DOHH2 (cell line): Measurements from ENCODE around the gene MBD5.

Source experiments
- H3F3A ChIP-seq: fragments of 200-600 bp; sonication (generic), shearing (Covaris generic); 2 replicates; pipeline ENCODE4 v1.6.0; 2016; ENCODE audit warnings: antibody characterized with exemption, mild to moderate bottlenecking; ENCODE audit not compliant: control insufficient read depth, insufficient read depth
- H3K27ac ChIP-seq: fragments of 200-600 bp; sonication (generic); 2 replicates; pipeline ENCODE4 v1.5.1; 2014; ENCODE audit warnings: low read depth, mild to moderate bottlenecking, low read length, moderate library complexity
- H3K27me3 ChIP-seq: fragments of 200-600 bp; sonication (generic); 2 replicates; pipeline ENCODE4 v1.6.1; 2014; ENCODE audit warnings: mild to moderate bottlenecking, low read length, mixed read lengths; ENCODE audit not compliant: control insufficient read depth
- H3K36me3 ChIP-seq: fragments of 200-600 bp; sonication (generic); 2 replicates; pipeline ENCODE4 v1.6.1; 2014; ENCODE audit warnings: mild to moderate bottlenecking, low read length, moderate library complexity, mixed read lengths; ENCODE audit not compliant: control insufficient read depth
- H3K4me1 ChIP-seq: fragments of 200-600 bp; sonication (generic); 2 replicates; pipeline ENCODE4 v1.6.1; 2014; ENCODE audit warnings: mild to moderate bottlenecking, low read length, mixed read lengths; ENCODE audit not compliant: control insufficient read depth
- H3K4me2 ChIP-seq: fragments of 200-600 bp; sonication (generic); 2 replicates; pipeline ENCODE4 v1.6.0; 2014; ENCODE audit warnings: mild to moderate bottlenecking, low read length, moderate library complexity
- H3K4me3 ChIP-seq: fragments of 200-600 bp; sonication (generic); 2 replicates; pipeline ENCODE4 v1.5.1; 2014; ENCODE audit warnings: mild to moderate bottlenecking, low read length, mixed read lengths
- H3K79me2 ChIP-seq: fragments of 200-600 bp; sonication (generic); 2 replicates; pipeline ENCODE4 v1.6.1; 2014; ENCODE audit warnings: mild to moderate bottlenecking, low read length, mixed read lengths; ENCODE audit not compliant: control insufficient read depth
- H3K9me2 ChIP-seq: fragments of 200-600 bp; sonication (generic); replicated peaks from 2 replicates; pipeline ENCODE4 v1.6.1; 2014; ENCODE audit warnings: mild to moderate bottlenecking, low read length, mixed read lengths; ENCODE audit not compliant: control insufficient read depth
- H3K9me3 ChIP-seq: fragments of 200-600 bp; sonication (generic); 2 replicates; pipeline ENCODE4 v1.6.1; 2014; ENCODE audit warnings: antibody characterized with exemption, low read length, mixed read lengths; ENCODE audit not compliant: control insufficient read depth, insufficient read depth
- H4K20me1 ChIP-seq: fragments of 200-600 bp; sonication (generic); 2 replicates; pipeline ENCODE4 v1.6.0; 2014; ENCODE audit warnings: low read depth, mild to moderate bottlenecking, antibody characterized with exemption, low read length, moderate library complexity; ENCODE audit not compliant: control insufficient read depth, insufficient read depth
- CTCF ChIP-seq: fragments of 200-600 bp; sonication (generic); IDR thresholded peaks from one replicate; pipeline ENCODE4 v1.5.1; 2014; ENCODE audit warnings: antibody characterized with exemption, mild to moderate bottlenecking, low read depth, low read length; ENCODE audit not compliant: poor library complexity, severe bottlenecking
- EZH2phosphoT487 ChIP-seq: fragments of 200-600 bp; sonication (generic); IDR thresholded peaks from 2 replicates; pipeline ENCODE4 v1.6.1; 2017; ENCODE audit warnings: borderline replicate concordance, mild to moderate bottlenecking, antibody characterized with exemption, low read length, moderate library complexity, mixed read lengths

The MBD5 gene

DNA sequence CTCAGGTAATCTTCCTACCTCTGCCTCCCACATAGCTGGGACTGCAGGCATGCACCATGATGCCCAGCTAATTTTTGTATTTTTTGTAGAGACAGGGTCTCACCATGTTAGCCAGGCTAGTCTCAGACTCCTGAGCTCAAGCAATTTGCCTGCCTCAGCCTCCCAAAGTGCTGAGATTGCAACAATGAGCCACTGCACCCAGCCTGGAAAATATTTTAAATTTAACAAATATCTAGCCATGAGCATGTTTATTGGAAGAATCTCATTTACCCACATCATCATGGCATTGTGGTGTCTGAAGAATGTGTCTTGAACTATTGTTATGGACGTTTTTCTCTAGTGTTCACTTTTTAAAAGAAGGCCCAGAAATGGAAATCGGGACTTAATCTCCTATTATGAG lies 231.8 kb downstream of the MBD5 start:
- no peaks in the 10 kb centered on the region for H3K9me2 ChIP-seq
- H3K4me2 ChIP-seq = no peak overlapping the region
- H3K4me3 ChIP-seq = no peak overlapping the region
- no peaks in the 10 kb centered on the region for H3K79me2 ChIP-seq
- TF ChIP-seq CTCF = no peak
- no peak for TF ChIP-seq EZH2phosphoT487
- H3K4me1 ChIP-seq = no peaks in the 10 kb centered on the region
- no peak overlapping the region for H3K27ac ChIP-seq
- H3K27me3 ChIP-seq = no peaks in the 10 kb centered on the region
- no peaks in the 10 kb centered on the region for H4K20me1 ChIP-seq
- H3K9me3 ChIP-seq = peaks cover 9% of the 10 kb centered on the region; the same call in 1 of the 2 replicates
- H3K36me3 ChIP-seq = no peaks in the 10 kb centered on the region
- H3F3A ChIP-seq = no peaks in the 10 kb centered on the region

- Histone ChIP-seq H3K9me3 (peaks cover 11% of the 10 kb centered on the region; the same call in 1 of the 2 replicates), H3K36me3 (no peaks in the 10 kb centered on the region), H3K9me2 (no peaks in the 10 kb centered on the region)
Measured at GRCh38 chr2:148253685-148254084, 232.8 kb downstream of the MBD5 start.

DNA sequence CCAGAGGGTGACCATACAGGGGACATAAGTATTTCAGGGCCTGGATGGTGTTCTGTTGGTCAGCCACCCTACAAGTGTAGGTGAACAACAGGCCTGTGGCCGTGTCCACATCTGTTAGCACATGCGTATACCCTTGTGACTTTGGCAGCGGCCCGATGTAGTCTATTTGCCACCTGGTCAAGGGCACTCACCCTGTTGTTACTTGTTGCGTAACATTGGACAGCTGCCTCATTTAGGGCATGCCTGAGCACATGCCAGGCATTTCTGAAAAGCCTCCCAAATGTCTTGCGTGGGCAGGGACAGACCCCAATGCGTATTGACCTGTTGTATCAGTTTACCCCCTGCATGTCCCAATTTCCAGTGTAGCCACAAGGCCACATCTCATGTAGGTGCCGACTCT lies 235.0 kb downstream of the MBD5 start:
- TF ChIP-seq EZH2phosphoT487 (no peak), CTCF (no peak)
- Histone ChIP-seq H3K4me1 (no peaks in the 10 kb centered on the region), H3K4me2 (no peak overlapping the region), H3K9me2 (no peaks in the 10 kb centered on the region), H3K9me3 (peaks cover 20% of the 10 kb centered on the region; the same call in 1 of the 2 replicates), H3K27me3 (no peaks in the 10 kb centered on the region), H3K36me3 (no peaks in the 10 kb centered on the region), H3K27ac (no peak overlapping the region), H4K20me1 (no peaks in the 10 kb centered on the region), H3K79me2 (no peaks in the 10 kb centered on the region), H3F3A (no peaks in the 10 kb centered on the region), H3K4me3 (no peak overlapping the region)

More at GRCh38 chr2:148253685-148254084, 232.8 kb downstream of the MBD5 start:
- TF ChIP-seq CTCF (no peak), EZH2phosphoT487 (no peak)
- Histone ChIP-seq H3K4me3 (no peak overlapping the region), H4K20me1 (no peaks in the 10 kb centered on the region), H3K27me3 (no peaks in the 10 kb centered on the region), H3F3A (no peaks in the 10 kb centered on the region), H3K27ac (no peak overlapping the region), H3K79me2 (no peaks in the 10 kb centered on the region), H3K4me1 (no peaks in the 10 kb centered on the region), H3K4me2 (no peak overlapping the region)
